ENCODE results near the gene GREB1L.

- TF ChIP-seq, protein P1, sequence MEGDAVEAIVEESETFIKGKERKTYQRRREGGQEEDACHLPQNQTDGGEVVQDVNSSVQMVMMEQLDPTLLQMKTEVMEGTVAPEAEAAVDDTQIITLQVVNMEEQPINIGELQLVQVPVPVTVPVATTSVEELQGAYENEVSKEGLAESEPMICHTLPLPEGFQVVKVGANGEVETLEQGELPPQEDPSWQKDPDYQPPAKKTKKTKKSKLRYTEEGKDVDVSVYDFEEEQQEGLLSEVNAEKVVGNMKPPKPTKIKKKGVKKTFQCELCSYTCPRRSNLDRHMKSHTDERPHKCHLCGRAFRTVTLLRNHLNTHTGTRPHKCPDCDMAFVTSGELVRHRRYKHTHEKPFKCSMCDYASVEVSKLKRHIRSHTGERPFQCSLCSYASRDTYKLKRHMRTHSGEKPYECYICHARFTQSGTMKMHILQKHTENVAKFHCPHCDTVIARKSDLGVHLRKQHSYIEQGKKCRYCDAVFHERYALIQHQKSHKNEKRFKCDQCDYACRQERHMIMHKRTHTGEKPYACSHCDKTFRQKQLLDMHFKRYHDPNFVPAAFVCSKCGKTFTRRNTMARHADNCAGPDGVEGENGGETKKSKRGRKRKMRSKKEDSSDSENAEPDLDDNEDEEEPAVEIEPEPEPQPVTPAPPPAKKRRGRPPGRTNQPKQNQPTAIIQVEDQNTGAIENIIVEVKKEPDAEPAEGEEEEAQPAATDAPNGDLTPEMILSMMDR (IDR thresholded peaks at IDR 0.05): no peak
- TF ChIP-seq ATF3 (CRISPR knock-in tag; conservative IDR thresholded peaks at IDR 0.05) (no peak), TCF7 (CRISPR knock-in tag; IDR thresholded peaks at IDR 0.05; ENCODE audit: low read depth) (no peak), SP1 (CRISPR knock-in tag; conservative IDR thresholded peaks at IDR 0.05) (no peak), JUN (CRISPR knock-in tag; IDR thresholded peaks at IDR 0.05) (no peak), MAX (CRISPR knock-in tag; IDR thresholded peaks at IDR 0.05) (no peak), PRDM15 (CRISPR knock-in tag; IDR thresholded peaks at IDR 0.05) (no peak), IRF1 (CRISPR knock-in tag; IDR thresholded peaks at IDR 0.05) (no peak), ZNF219 (CRISPR knock-in tag; IDR thresholded peaks at IDR 0.05; ENCODE audit: borderline replicate concordance) (no peak), RELA (CRISPR knock-in tag; IDR thresholded peaks at IDR 0.05; ENCODE audit: borderline replicate concordance) (no peak), FOXP4 (CRISPR knock-in tag; IDR thresholded peaks at IDR 0.05) (no peak)
- TF ChIP-seq, protein P2, sequence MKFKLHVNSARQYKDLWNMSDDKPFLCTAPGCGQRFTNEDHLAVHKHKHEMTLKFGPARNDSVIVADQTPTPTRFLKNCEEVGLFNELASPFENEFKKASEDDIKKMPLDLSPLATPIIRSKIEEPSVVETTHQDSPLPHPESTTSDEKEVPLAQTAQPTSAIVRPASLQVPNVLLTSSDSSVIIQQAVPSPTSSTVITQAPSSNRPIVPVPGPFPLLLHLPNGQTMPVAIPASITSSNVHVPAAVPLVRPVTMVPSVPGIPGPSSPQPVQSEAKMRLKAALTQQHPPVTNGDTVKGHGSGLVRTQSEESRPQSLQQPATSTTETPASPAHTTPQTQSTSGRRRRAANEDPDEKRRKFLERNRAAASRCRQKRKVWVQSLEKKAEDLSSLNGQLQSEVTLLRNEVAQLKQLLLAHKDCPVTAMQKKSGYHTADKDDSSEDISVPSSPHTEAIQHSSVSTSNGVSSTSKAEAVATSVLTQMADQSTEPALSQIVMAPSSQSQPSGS (CRISPR knock-in tag; IDR thresholded peaks at IDR 0.05; ENCODE audit: borderline replicate concordance, low read depth): no peak
- TF ChIP-seq, protein P3, sequence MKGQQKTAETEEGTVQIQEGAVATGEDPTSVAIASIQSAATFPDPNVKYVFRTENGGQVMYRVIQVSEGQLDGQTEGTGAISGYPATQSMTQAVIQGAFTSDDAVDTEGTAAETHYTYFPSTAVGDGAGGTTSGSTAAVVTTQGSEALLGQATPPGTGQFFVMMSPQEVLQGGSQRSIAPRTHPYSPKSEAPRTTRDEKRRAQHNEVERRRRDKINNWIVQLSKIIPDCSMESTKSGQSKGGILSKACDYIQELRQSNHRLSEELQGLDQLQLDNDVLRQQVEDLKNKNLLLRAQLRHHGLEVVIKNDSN (CRISPR knock-in tag; IDR thresholded peaks at IDR 0.05): no peak
Measured at GRCh38 chr18:21218862-21219261, 23.2 kb upstream of the GREB1L start.

Data from WTC11 (cell line).